Measurements from ENCODE around the gene CDHR2. TPM values are rescaled to one million over a fixed set of nuclear protein-coding genes. Genes with fewer than 3 reads are reported as not detected.

CDHR2 gene
- polyA plus RNA-seq, 4 donors = 15.0 to 25.7 (median 21.7) TPM

GRCh38 chr5:176629853-176630680, 80.9 kb downstream of the CDHR2 start, which contains the start of the genes EIF4E1B and SNCB:
Gene EIF4E1B (plus strand): TSS chr5:176630675. CDS start chr5:176642788, 12,113 bp downstream.
Gene SNCB (minus strand): TSS chr5:176630534. CDS start chr5:176629654, 880 bp downstream.
- DNase-seq (ENCODE audit: low read depth in 4 of 4, low spot score in 2 of 4) = no peak

DNA sequence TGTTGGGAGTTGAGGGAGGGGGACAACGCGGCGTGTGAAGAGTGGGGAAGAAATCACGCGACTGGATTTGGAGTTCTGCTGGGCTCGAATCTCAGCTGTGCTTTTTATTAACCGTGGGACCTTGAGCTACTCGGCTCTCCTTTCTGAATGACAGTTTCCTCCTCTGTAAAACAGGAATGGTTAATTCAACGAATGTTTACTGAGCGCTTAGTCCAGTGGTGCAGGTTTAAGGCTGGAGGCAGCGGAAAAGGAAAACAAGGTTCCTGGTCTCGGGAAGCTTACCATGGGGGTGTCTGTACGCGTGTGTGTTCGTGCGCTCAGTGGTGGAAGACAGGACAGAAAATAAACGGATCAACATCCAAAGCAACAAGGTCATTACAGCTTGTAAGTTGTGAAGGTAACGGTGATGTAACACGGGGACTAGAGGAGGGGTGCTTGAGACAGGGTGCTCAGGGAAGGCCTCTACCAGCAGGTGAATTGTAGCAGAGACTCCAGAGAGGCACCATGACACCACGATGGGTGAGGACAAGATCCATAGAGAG, 81.6 kb downstream of the CDHR2 start:
- no peak for DNase-seq (ENCODE audit: low read depth in 4 of 4, low spot score in 2 of 4)

GRCh38 chr5:176631383-176632200, 82.5 kb downstream of the CDHR2 start:
- no peak for DNase-seq (ENCODE audit: low read depth in 4 of 4, low spot score in 2 of 4)

DNA sequence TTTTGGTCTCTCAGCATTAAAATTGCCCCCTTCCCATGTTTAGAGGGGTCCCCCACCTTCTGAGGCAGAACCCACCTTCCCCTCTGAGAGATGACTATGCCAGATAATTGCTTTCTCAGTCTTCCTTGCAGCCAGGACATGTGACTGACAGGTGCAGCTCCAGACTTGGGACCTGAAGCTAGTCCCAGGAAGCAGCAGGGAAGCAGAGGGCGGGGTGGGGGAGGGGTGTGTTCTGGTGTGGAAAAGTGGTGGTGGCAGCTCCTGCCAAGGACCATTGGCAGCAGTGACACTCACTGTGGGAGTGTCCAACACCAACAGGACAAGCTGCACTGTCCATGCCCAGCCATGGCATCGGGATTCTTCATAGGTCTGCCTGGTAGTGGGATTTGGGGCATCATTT, 83.6 kb downstream of the CDHR2 start:
- no peak for DNase-seq (ENCODE audit: low read depth in 4 of 4, low spot score in 2 of 4)

DNA sequence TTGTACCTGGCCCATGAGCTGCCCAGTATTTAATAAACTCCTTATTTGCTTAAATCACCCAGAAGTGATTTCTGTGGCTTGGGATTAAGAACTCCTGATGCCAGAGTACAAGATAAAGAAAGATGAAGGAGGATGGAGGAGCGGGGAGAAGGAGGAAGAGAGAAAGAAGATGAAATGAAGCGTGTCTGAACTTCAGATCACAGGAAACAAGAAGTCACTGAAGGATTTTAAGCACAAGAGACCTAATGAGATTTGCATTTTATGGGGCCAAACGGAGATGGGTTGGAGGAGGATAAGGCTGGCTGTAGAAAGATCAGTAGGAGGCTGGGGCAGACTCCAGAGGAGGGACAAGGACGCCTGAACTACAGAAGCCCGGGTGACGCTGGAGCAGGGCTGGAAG, 84.5 kb downstream of the CDHR2 start:
- DNase-seq (ENCODE audit: low read depth in 4 of 4, low spot score in 2 of 4) = no peak

GRCh38 chr5:176636426-176636825, 87.3 kb downstream of the CDHR2 start:
- DNase-seq (ENCODE audit: low read depth in 4 of 4, low spot score in 2 of 4) = no peak

DNA sequence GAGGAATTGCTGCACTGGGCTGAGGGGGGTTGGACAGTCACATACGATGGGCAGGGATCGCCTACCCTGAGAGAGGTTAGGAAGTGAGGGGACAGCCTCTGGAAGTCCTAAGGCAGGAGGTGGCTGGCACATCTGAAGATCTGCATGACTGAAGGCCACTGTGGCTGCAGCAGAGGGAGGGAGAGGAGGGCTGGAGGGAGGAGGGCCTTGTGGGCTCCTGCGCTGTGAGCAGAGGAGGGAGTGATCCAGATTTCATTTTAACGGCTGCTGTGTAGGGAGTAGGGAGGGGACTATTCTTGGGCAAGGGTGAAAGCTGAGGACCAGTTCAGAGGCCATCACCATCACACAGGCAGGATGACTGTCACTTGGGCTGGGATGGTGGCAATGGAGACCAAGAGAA, 88.4 kb downstream of the CDHR2 start:
- no peak for DNase-seq (ENCODE audit: low read depth in 4 of 4, low spot score in 2 of 4)

DNA sequence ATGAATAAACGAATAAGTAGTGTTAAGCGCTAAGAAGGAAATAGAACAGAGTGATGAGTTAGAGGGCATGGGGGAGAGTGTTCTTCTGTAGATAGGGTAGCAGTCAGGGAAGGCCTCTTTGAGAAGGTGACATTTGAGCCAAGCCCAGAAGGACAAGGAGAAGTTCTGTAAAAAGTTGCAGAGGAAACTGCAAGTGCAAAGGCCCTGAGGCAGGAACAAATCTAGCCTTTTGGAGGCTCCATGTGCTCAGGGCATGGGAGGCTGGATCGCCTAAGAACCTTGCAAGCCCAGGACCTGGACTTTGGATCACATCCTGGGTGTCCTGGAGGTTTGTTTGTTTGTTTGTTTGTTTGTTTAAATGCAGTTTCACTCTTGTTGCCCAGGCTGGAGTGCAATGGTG, 89.3 kb downstream of the CDHR2 start:
- DNase-seq (ENCODE audit: low read depth in 4 of 4, low spot score in 2 of 4) = no peak

GRCh38 chr5:176639208-176639607, 90.1 kb downstream of the CDHR2 start:
- no peak for DNase-seq (ENCODE audit: low read depth in 4 of 4, low spot score in 2 of 4)

DNA sequence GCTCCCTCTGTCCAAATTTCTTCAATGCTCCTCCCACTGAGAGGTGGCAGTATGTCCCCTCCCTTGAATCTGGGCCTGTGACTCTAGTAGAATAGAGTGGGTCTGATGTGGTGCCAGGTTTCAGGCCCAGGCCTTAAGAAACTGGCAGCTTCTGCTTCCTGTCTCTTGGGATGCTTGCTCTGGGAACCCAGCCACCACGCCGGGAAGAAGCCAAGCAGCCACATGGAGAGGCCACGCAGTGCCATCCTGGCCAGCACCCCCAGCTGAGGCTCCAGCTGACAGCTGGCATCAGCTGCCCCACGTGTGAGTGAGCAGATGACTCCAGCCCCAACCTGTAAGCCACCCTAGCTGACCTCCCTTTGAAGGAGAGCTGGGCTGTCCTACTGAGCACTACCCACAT, 90.8 kb downstream of the CDHR2 start:
- DNase-seq (ENCODE audit: low read depth in 4 of 4, low spot score in 2 of 4) = no peak

DNA sequence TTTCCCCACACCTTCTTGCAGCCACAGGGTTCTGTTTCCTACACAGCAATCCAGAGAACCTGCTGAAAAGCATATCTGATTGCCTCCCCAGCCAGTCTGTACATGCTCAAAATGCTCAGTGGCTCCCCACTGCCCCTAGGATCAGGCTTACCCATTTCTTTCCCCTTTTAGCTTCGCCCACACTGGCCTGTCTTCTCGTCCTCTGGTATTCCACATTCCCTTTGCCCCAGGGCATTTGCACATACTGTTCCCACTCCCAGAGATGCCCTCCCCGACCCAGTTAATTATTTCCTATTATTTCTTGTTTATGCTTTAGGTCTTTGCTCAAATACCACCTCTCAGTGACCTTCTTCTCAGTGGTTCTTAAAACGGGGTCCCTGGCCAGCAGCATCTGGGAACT, 91.5 kb downstream of the CDHR2 start:
- no peak for DNase-seq (ENCODE audit: low read depth in 4 of 4, low spot score in 2 of 4)

DNA sequence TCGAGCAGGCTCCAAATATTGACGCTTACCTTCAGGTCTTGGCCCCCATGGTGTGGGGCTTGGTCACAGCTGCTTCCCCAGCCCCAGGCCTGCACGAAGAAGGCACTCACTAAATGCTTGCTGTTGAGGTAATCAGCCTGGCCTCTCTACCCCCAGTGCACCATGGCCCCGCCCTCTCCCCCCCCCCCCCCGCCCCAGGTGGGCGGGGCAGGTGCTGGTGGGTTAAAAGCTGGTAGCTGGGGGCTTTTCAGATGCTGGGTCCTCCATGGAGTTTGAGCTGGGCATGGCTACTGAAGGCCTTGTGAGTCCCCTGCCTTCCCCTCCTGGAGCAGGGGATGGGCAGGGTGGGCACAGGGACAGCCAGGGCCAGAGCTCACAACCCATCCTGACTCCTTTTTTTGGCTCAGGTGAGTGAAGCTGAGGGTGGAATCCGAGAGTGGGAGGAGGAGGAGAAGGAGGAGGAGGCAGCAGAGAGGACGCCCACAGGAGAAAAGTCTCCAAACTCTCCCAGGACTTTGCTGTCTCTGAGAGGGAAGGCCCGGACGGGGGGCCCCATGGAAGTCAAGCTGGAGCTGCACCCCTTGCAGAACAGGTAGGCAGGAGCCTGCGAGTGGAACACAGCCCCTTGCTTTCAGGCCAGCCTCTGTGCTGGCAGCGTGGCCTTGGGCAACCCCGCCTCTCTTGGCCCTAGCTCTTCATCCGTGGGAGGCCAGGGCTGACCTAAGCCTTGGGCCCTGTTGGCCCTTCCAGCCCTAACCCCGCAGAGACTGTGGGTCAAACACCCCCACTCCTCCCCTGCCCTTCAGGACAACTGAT, 93.7 kb downstream of the CDHR2 start:
- DNase-seq (ENCODE audit: low read depth in 4 of 4, low spot score in 2 of 4) = no peak

DNA sequence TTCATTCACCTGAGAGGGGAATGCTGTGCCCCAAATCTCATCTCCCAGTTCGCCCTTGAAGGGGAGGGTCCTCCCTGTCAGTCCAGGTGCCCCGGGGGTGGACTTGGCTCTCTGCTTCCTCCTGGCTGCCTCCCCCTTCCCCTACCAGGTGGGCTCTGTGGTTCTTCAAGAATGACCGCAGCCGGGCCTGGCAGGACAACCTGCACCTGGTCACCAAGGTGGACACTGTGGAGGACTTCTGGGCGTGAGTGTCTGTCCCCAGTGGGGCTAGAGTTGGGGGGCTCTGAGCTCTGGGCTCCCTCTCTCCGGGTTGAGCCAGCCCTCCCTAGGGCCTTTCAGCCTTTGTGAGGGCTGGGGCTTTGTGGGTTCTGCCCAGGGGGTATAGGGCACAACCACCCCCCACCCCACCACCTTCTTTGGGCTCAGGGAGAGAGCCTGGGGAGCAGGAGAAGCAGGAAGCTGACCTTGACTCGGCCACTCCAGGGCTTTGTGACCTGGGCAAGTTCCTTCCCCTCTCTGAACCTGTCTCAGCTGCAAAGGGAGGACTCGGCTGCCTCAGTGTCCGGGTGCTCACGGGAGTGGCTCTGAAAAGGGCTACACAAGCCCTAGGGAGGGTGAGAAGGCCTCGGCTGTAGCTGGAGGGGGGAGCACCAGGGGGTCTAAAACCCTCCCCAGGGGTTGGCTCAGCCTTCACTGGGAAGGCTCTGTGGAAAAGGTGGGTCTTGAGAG, 94.5 kb downstream of the CDHR2 start:
- no peak for DNase-seq (ENCODE audit: low read depth in 4 of 4, low spot score in 2 of 4)

DNA sequence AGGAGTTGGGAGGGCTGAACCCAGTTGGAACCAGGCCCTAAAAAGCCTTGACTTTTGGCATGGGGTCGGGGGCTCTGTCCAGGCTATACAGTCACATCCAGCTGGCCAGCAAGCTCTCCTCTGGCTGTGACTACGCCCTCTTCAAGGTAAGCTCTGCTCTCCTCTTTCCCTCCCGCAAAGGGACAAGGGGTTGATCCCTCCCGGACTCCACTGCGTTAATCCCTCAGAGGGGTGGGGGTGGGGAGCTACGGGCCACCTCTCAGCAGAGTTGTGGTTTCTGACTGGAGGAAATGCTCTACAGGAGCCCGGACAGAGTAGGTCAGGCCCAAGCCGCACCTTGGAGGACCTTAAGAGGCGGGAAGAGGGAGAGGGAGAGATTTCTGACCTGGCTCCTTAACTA, 95.2 kb downstream of the CDHR2 start:
- no peak for DNase-seq (ENCODE audit: low read depth in 4 of 4, low spot score in 2 of 4)

- DNase-seq (ENCODE audit: low read depth in 4 of 4, low spot score in 2 of 4) = no peak
These were observed 95.9 kb downstream of the CDHR2 start for GRCh38 chr5:176644878-176645670.
